Activated naive CD4-positive, alpha-beta T cell (primary cell): Measurements from ENCODE around the gene CDCA4.

Experiments used
- DNase-seq, 4 experiments: peaks; one replicate each; lab custom pipeline; 2025; lab: John Stamatoyannopoulos, UW

The CDCA4 gene

GRCh38 chr14:105013150-105013785 lies 7.6 kb downstream of the CDCA4 start:
- no peak for DNase-seq

- no peak for DNase-seq
Measured at GRCh38 chr14:105012171-105012985, 8.5 kb downstream of the CDCA4 start.

DNA sequence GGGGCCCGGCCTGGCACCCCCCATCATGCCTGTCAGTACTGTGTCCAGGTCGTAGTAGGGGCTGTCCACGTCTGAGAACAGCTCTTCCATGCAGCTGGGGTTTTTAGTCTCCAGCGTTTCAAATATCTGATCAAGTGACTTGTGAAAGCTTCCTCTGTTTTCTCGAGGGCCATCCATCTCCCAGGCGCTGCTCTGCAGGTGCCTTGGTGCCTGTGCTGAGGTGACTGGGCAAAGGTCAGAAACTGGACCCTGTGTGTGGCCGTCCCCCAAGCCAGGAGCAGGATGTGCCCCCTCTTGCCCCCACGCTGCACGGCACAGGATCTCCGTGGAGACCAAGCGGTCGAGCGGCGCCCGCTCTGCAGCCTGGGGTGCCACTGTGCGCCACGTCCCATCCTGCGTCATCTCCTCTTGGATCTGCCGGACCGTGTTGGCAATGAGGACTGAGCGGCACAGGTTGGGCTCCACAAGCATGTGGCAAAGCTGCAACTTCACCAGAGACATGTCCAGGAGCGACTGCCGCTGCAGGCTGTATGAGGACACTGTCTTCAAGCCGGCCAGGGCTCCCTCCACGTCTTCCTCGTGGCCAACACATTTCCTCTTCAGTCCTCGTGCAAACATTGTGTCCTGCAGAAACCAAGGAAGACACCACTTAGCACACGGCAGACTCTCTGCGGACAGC lies 9.4 kb downstream of the CDCA4 start:
- no peak for DNase-seq

DNA sequence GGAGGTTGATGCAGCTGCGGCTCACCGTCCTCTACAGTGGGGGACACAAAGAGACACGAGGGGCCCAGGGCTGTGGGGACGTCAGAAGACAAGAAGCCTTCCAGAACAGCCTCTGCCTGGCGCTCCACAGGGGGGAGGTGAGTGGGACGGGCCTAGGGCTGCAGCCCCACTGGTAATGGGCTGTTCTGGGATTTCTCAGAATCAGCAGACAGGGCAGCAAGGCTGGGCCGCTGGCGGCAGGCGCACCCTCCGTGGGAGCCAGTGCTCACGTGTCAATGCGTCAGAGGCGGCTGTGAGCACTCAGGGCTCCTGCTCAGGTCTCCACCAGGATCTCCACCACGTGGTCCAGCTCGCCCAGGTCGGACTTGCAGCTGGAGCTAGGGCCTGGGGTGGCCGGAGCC lies 10.0 kb downstream of the CDCA4 start:
- no peak for DNase-seq

DNA sequence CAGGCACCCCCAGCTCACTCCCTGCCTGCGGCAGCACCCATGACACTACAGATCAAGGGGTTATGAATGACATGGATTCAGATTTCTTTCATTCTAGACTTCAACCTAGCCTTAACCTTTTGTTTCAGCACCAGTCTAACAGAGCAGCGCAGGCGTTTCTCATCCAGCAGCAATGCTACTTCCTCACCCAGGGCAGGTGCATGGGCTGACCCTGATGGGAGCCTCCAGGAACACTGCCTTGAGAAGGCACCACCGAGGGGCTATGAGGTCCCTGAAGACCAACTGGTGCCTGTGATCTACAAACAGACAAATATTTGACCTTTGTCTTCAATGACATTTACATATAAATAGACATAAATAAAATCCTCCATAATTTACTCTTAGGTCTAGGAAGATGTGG lies 10.8 kb downstream of the CDCA4 start:
- DNase-seq = no peak

GRCh38 chr14:105007593-105008264 lies 13.2 kb downstream of the CDCA4 start:
- no peak for DNase-seq

GRCh38 chr14:105006831-105007592 lies 13.9 kb downstream of the CDCA4 start:
- no peak for DNase-seq

- DNase-seq = no peak
Measured at GRCh38 chr14:105005929-105006830, 14.7 kb downstream of the CDCA4 start.

DNA sequence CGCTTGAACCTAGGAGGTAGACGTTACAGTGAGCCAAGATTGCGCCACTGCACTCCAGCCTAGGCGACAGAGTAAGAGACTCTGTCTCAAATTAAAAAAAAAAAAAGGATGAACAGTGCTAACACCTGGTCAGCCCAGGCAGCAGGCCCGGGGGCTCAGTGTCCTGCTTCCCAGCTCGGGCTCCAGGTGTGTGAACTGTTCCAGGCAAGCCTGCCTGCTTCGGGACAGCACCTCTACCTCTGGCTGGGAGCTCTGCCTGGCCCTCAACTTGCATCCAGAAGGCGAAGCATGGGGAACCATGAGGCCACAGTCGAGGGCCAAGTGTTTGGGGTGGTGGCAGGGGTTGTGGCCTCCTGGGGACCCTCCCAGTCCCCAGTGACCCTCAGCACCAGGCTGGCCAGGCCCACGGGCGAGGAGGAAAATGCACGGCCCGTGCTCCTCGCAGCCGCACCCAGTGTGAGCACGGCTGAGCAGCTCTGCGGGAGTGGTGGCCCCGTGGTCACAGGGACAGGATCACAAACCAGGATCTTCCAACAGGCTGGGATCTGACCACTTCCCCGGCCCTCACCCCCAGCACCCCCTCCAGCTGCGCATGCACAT lies 15.5 kb downstream of the CDCA4 start:
- no peak for DNase-seq

DNA sequence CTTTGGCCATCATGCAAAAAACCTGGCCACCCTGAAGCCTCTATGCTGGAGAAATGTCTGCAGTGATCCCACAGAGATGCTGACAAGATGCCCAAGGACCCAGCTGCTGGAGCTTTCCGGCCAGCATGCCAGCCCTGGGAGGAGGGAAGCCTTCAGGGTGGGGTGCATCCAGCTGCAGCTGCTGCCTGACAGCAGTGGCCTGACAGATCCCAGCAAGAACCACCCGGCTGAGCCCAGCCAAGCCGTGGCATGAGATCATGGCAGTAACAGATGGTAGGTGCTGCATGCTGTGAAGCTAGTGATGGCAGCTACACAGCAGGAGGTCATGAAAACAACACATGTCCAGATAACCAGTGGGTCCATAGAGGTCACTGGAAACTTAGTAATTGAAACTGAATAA lies 21.5 kb downstream of the CDCA4 start:
- DNase-seq = no peak

DNA sequence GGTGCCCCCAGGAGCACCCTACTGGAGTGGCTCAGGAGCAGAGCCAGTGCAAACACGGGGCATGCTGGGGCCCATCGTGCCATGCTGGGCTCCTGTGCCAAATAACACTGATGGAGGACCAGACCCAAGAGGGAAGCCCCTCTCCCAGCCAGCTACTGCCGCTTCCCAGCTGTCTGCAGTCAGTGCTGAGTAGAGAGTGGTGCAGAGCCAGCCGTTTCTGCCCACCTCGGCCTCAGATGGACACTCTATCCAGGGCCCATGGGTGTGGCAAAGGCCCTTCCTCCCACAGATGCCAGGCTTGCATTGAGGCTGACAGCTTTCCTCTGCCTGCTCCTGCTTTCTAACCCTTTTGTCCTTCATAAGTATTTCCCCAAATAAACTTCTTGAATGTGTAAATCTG lies 22.1 kb downstream of the CDCA4 start:
- no peak for DNase-seq

DNA sequence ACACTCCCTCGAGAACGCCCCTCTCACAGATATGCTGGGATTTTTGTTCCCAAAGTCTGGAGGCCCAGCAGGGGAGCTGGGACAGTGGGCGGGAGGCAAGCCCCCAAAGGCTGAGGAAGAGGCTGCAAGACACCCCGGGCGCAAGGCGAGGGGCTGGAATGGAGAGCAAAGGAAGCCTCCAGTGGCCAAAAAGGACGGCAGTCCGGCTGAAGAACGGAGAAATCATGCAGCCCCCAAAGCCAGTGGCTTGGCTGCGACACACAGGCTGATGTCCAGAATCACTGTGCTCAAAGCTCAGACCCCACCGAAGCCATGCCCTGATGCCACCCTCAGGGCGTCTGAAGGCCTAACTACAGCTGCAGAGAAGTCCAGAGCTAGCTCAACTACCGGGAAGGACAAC lies 24.4 kb downstream of the CDCA4 start:
- DNase-seq = no peak

- no peak for DNase-seq
Measured at GRCh38 chr14:104996032-104996431, 24.9 kb downstream of the CDCA4 start.

GRCh38 chr14:104994978-104995377 lies 25.9 kb downstream of the CDCA4 start:
- DNase-seq = no peak

- DNase-seq = no peak
Measured at GRCh38 chr14:104993808-104994591, 26.9 kb downstream of the CDCA4 start.

DNA sequence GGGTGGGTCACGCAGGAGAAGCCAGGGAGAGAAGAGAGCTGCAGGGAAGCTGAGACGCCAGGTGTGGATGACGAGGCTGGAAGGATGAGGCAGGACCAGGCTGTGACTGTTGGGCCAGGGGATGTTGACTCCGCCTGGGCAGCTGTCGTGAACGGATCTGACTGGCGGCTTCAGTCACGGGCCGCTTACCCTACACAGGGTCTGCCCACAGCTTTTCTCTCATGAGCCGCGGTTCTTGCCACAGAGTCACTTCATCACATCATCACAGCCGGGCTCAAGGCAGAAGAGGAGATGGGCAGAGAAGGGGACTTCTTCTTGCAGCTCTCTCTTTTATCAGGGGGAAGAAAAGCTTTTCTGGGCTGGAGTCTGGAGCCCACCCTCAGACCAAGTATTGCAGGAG lies 27.6 kb downstream of the CDCA4 start:
- no peak for DNase-seq

DNA sequence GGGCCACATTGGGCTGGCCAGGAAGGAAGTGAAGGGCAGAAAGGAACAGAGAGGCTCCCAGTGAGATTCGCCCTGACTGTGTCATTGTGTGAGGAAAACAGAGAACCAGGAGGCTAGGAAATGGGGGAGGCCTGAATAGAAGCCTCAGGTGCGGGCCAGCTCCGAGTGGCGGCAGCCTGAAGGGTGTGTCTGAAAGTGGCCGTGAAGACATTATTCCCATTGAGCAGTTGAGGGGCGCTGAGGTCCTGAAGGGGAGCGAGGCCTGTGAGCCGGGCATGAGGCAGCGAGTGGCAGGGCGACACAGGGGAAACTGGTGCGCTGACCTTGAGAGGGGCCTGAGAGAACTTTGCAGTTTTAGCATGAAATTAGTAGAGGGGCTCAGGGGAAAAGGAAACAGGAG lies 28.4 kb downstream of the CDCA4 start:
- no peak for DNase-seq

DNA sequence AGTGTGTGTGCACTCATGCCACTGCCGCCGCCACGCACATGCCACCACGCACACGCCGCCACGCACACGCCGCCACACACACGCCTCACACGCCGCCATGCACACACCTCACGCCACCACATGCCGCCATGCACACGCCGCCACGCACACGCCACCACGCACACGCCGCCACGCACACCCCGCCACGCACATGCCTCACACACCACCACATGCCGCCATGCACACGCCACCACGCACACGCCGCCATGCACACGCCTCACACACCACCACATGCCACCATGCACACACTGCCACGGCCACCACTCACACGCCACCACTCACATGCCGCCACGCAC lies 29.0 kb downstream of the CDCA4 start:
- no peak for DNase-seq

DNA sequence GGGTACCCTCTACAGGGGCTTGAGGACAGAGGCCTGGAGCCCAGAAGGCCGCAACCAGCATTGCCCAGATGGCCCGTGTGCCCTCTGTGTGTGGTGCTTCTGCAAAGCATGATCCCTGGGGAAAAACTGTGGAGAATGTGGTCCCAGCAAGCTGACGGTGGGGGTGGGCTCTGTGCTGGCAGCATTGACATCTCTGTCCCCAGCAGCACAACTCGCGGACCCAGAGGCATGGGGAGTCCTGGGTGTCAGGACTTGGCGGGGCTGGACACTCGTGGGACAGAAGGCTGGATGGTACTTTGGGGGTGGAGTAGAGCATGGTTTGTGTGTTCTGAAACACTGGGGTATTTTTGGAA lies 31.0 kb downstream of the CDCA4 start:
- DNase-seq = no peak
